Tibial nerve (tissue), 4 donors: ENCODE measurements around the gene ZNF578. TPM values are rescaled to one million over a fixed set of nuclear protein-coding genes. Genes with fewer than 3 reads are reported as not detected.
"Not testable (repeated sequence)": the region's sequence is repeated elsewhere in the genome, so short reads cannot be mapped to it uniquely, and the experiment has no call there.

ENCODE experiments used
- DNase-seq, 2 donors: peaks; one replicate each; pipeline ENCODE4 v3.0.0-alpha.2; 2019; ENCODE audit warnings: low spot score in 2 of 2
- H3K27ac ChIP-seq, 4 donors: fragments of 200-600 bp; sonication (generic) in 3 of 4; one replicate each; pipeline ENCODE4 v1.5.1; 2017 to 2019; ENCODE audit warnings: mild to moderate bottlenecking in 1 of 4
- H3K27me3 ChIP-seq, 2 donors: fragments of 200-600 bp; sonication (generic) in 1 of 2; one replicate each; pipeline versions ENCODE4 v1.5.1 to v1.6.0; 2017 to 2019
- H3K36me3 ChIP-seq, 3 donors: fragments of 200-600 bp; sonication (generic); one replicate each; pipeline ENCODE4 v1.5.1; 2018 to 2019
- H3K4me1 ChIP-seq, 4 donors: fragments of 200-600 bp; sonication (generic) in 3 of 4; one replicate each; pipeline ENCODE4 v1.5.1; 2017 to 2019
- H3K4me3 ChIP-seq, 4 donors: fragments of 200-600 bp; sonication (generic) in 3 of 4; one replicate each; pipeline ENCODE4 v1.5.1; 2017 to 2019; ENCODE audit warnings: mild to moderate bottlenecking in 1 of 4, moderate library complexity in 1 of 4
- H3K9me3 ChIP-seq, 4 donors: fragments of 200-600 bp; sonication (generic) in 3 of 4; one replicate each; pipeline ENCODE4 v1.5.1; 2017 to 2019
- CTCF ChIP-seq, 5 experiments: fragments of 200-600 bp in 3 of 5; fragments of 450-650 bp in 2 of 5; sonication (generic) in 3 of 5; IDR thresholded peaks; one replicate each; pipeline ENCODE4 v1.5.1; 2016 to 2019; ENCODE audit warnings: antibody characterized with exemption in 5 of 5, mild to moderate bottlenecking in 3 of 5, moderate library complexity in 2 of 5
- EP300 ChIP-seq, 2 donors: sonication (generic); formaldehyde crosslinking; IDR thresholded peaks; one replicate each; pipeline ENCODE4 v1.6.1; 2017; ENCODE audit warnings: antibody characterized with exemption in 2 of 2, mild to moderate bottlenecking in 1 of 2
- POLR2A ChIP-seq, 2 donors: fragments of 450-650 bp; IDR thresholded peaks; one replicate each; pipeline ENCODE4 v1.6.1; 2017; ENCODE audit warnings: antibody characterized with exemption in 2 of 2, mild to moderate bottlenecking in 2 of 2, moderate library complexity in 2 of 2
- WGBS, 2 donors: methylation state at CpG; one replicate each; pipeline ENCODE4 v1.1.5; 2018; 5-methylcytosine and 5-hydroxymethylcytosine counted together
- total RNA-seq, 4 donors: library from RNA; depleted of rRNA; stranded (reverse); fragments of >200 nt; gene quantifications; one replicate each; pipeline ENCODE4 v1.1.0, GENCODE V29; 2016

ZNF578 gene
- total RNA-seq, 4 donors from 2014 or later, result 0.98 to 2.9 (median 2.1) TPM; not detected in 1

GRCh38 chr19:52542984-52543664 is 89.8 kb downstream of the ZNF578 start:
- Histone ChIP-seq H3K4me1 (no peaks in the 10 kb centered on the region), H3K9me3 (peaks cover 0 to 56% (median 0%) of the 10 kb centered on the region in 4 donors), H3K27ac (no peak overlapping the region), H3K27me3 (no peaks in the 10 kb centered on the region), H3K36me3 (peaks cover 4 to 84% (median 27%) of the 10 kb centered on the region in 3 donors), H3K4me3 (no peak overlapping the region)
- TF ChIP-seq POLR2A (IDR thresholded peaks at IDR 0.05) (no peak), EP300 (IDR thresholded peaks at IDR 0.05) (no peak), CTCF (IDR thresholded peaks at IDR 0.05) (no peak)
- no peak for DNase-seq
- 78 to 84% methylated on average over 8 of the region's 8 CpGs for WGBS, 2 donors

- H3K27me3 ChIP-seq, result no peaks in the 10 kb centered on the region
- no peak overlapping the region for H3K27ac ChIP-seq
- no peak for DNase-seq
- H3K9me3 ChIP-seq, result peaks cover 0 to 97% (median 44%) of the 10 kb centered on the region in 4 donors
- H3K36me3 ChIP-seq, result peaks cover 5 to 100% (median 42%) of the 10 kb centered on the region in 3 donors
- no peaks in the 10 kb centered on the region for H3K4me1 ChIP-seq
- no peak overlapping the region for H3K4me3 ChIP-seq
- no peak for TF ChIP-seq POLR2A (IDR thresholded peaks at IDR 0.05)
- no peak for TF ChIP-seq EP300 (IDR thresholded peaks at IDR 0.05)
- TF ChIP-seq CTCF (IDR thresholded peaks at IDR 0.05), result no peak
- WGBS, 2 donors, result 97% methylated on average over 15 of the region's 15 CpGs
Observed at GRCh38 chr19:52554216-52554971, 101.0 kb downstream of the ZNF578 start.

- DNase-seq, result no peak
- peaks cover 0 to 98% (median 38%) of the 10 kb centered on the region in 4 donors for H3K9me3 ChIP-seq
- peaks cover 5 to 99% (median 42%) of the 10 kb centered on the region in 3 donors for H3K36me3 ChIP-seq
- H3K4me3 ChIP-seq, result no peak overlapping the region
- H3K27ac ChIP-seq, result no peak overlapping the region
- 98 to 99% methylated on average over 16 of the region's 16 CpGs for WGBS, 2 donors
- TF ChIP-seq CTCF (IDR thresholded peaks at IDR 0.05), result no peak
- no peak for TF ChIP-seq POLR2A (IDR thresholded peaks at IDR 0.05)
- TF ChIP-seq EP300 (IDR thresholded peaks at IDR 0.05), result no peak
- no peaks in the 10 kb centered on the region for H3K4me1 ChIP-seq
- H3K27me3 ChIP-seq, result no peaks in the 10 kb centered on the region
Observed at GRCh38 chr19:52557231-52557995, 104.1 kb downstream of the ZNF578 start.

GRCh38 chr19:52558732-52559445 is 105.5 kb downstream of the ZNF578 start:
- H3K27me3 ChIP-seq, H3K4me3 ChIP-seq, H3K27ac ChIP-seq, DNase-seq, H3K4me1 ChIP-seq: not testable (repeated sequence)
- Histone ChIP-seq H3K36me3 (peaks cover under 1 to 99% (median 28%) of the 10 kb centered on the region in 3 donors), H3K9me3 (peaks cover 0 to 99% (median 39%) of the 10 kb centered on the region in 4 donors)
- 68 to 73% methylated on average over 5 of the region's 5 CpGs for WGBS, 2 donors

- DNase-seq, result not testable (repeated sequence)
- peaks cover 0 to 84% (median 21%) of the 10 kb centered on the region in 3 donors for H3K36me3 ChIP-seq
Observed at GRCh38 chr19:52561611-52562010, 108.3 kb downstream of the ZNF578 start.

More at GRCh38 chr19:52561611-52562010, 108.3 kb downstream of the ZNF578 start:
- H3K27ac ChIP-seq, H3K4me1 ChIP-seq, H3K4me3 ChIP-seq, H3K27me3 ChIP-seq: not testable (repeated sequence)
- 96 to 98% methylated on average over 8 of the region's 8 CpGs for WGBS, 2 donors
- H3K9me3 ChIP-seq, result peaks cover 0 to 89% (median 23%) of the 10 kb centered on the region in 4 donors

Other genes with a start within 250 kb of the ZNF578 start
- 10 to 100 TPM in 1 of 4 donors, 1 to 10 TPM in 3; 7.7 to 11.4 (median 9.0) TPM for gene ZNF766, start 184.0 kb upstream of the ZNF578 start, total RNA-seq
- 10 to 100 TPM in 1 of 4 donors, 1 to 10 TPM in 3; 3.3 to 11.8 (median 6.4) TPM for gene ZNF480, start 156.4 kb upstream of the ZNF578 start, total RNA-seq
- 1 to 10 TPM; 2.7 to 7.2 (median 3.3) TPM for gene ZNF610, start 117.3 kb upstream of the ZNF578 start, total RNA-seq
- 10 to 100 TPM; 15.6 to 43.5 (median 20.9) TPM for gene ZNF880, start 83.6 kb upstream of the ZNF578 start, total RNA-seq
- gene ZNF528, start 55.7 kb upstream of the ZNF578 start, total RNA-seq, result 10 to 100 TPM; 26.2 to 34.8 (median 30.7) TPM
- gene ZNF534, start 24.4 kb upstream of the ZNF578 start, total RNA-seq, result 1 to 10 TPM in 2 of 4 donors, under 1 TPM in 1, not detected in 1; 0.66 to 8.4 (median 1.9) TPM
- gene ZNF808, start 74.1 kb downstream of the ZNF578 start, total RNA-seq, result 10 to 100 TPM; 16.3 to 42.6 (median 21.3) TPM
- 10 to 100 TPM; 12.8 to 28.4 (median 17.9) TPM for gene ZNF701, start 116.7 kb downstream of the ZNF578 start, total RNA-seq
- 10 to 100 TPM; 73.4 to 92.6 (median 81.7) TPM for gene ZNF83, start 184.8 kb downstream of the ZNF578 start, total RNA-seq